SK-N-SH (cell line): ENCODE data around the gene C3orf52.

Experiments used
- CHD2 ChIP-seq: fragments of 150-350 bp; IDR thresholded peaks from 2 replicates; pipeline ENCODE4 v1.6.1; 2018; ENCODE audit warnings: low read length; ENCODE audit not compliant: partially characterized antibody
- CTCF ChIP-seq: fragments of 200-600 bp; sonication (generic); IDR thresholded peaks from 2 replicates; pipeline ENCODE4 v1.6.1; 2017; ENCODE audit warnings: antibody characterized with exemption, mild to moderate bottlenecking, moderate library complexity
- EZH2phosphoT487 ChIP-seq: fragments of 200-600 bp; sonication (generic); IDR thresholded peaks from 2 replicates; pipeline ENCODE4 v1.6.1; 2017; ENCODE audit warnings: low read depth, mixed run types, mild to moderate bottlenecking, antibody characterized with exemption, moderate library complexity, borderline replicate concordance
- FOXM1 ChIP-seq: IDR thresholded peaks from 2 replicates; pipeline ENCODE4 v1.4.0; 2012; ENCODE audit warnings: low read depth, mild to moderate bottlenecking
- GABPA ChIP-seq: IDR thresholded peaks from 2 replicates; pipeline ENCODE4 v1.4.0; 2012; ENCODE audit warnings: low read depth, mild to moderate bottlenecking
- IRF3 ChIP-seq: fragments of 150-350 bp; IDR thresholded peaks from 2 replicates; pipeline ENCODE4 v1.6.1; 2016; ENCODE audit warnings: mild to moderate bottlenecking, low read depth, low read length
- POLR2AphosphoS5 ChIP-seq: IDR thresholded peaks from 2 replicates; pipeline ENCODE4 v1.6.1; 2012; ENCODE audit warnings: low read depth, low read length
- TAF1 ChIP-seq: IDR thresholded peaks from 2 replicates; pipeline ENCODE4 v1.6.1; 2012; ENCODE audit warnings: low read depth, mild to moderate bottlenecking, low read length, moderate library complexity, borderline replicate concordance

- no peak for TF ChIP-seq CTCF
- TF ChIP-seq FOXM1 = no peak
- no peak for TF ChIP-seq EZH2phosphoT487
- no peak for TF ChIP-seq POLR2AphosphoS5
- no peak for TF ChIP-seq IRF3
- no peak for TF ChIP-seq CHD2
- no peak for TF ChIP-seq TAF1
- no peak for TF ChIP-seq GABPA
Measured at GRCh38 chr3:112095731-112096130, 9.5 kb downstream of the C3orf52 start.
